Measurements from ENCODE around the gene MMP3. TPM values are rescaled to one million over a fixed set of nuclear protein-coding genes. Genes with fewer than 3 reads are reported as not detected.

MMP3 gene
- total RNA-seq, 1 experiment from 2014 or later, result not detected

DNA sequence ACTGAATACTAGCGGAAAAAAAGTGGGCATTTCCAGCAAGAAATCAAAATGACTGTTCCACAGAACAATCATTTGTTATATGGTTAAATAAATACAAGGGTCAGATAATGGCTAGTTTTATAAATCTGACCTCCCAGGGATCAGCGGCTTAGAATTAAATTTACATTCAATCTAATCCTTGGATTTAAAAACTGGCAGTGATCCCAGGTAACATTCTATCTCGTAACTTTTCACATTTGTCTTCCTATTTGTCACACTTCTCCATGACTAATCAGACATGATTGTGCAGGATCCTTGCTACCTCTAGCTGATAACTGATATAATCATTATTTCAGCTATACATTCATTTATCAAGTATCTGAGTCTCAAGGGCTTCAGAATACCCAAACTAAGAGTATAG is 2.9 kb upstream of the MMP3 start:
- no peak overlapping the region for H2AFZ ChIP-seq (ENCODE audit: low read length)
- H2BK12ac ChIP-seq (ENCODE audit: insufficient read length, low read depth, low read length), result no peak overlapping the region
- Mint-ChIP-seq H3K4me1 (peaks cover 2 to 3% of the 10 kb centered on the region in 2 experiments; a peak in 2 of 4 replicates), H3K4me3 (no peak overlapping the region), H3K27ac (no peak overlapping the region), H3K27me3 (ENCODE audit: low read depth) (no peaks in the 10 kb centered on the region), H3K36me3 (ENCODE audit: insufficient read depth in 1 of 3, low read depth in 3 of 3) (no peaks in the 10 kb centered on the region), H3K9me3 (no peaks in the 10 kb centered on the region)
- H2BK5ac ChIP-seq (ENCODE audit: insufficient read length, low read length), result no peak overlapping the region
- no peak overlapping the region for H3K18ac ChIP-seq (ENCODE audit: insufficient read length, low read depth, low read length)
- no peaks in the 10 kb centered on the region for H3K27me3 ChIP-seq (ENCODE audit: insufficient read depth, low read length)
- no peaks in the 10 kb centered on the region for H3K9me3 ChIP-seq (ENCODE audit: control insufficient read depth, low read depth, low read length)
- no peak overlapping the region for H3K14ac ChIP-seq (ENCODE audit: insufficient read depth, low read length)
- no peak overlapping the region for H2BK20ac ChIP-seq (ENCODE audit: low read depth, low read length, poor library complexity, severe bottlenecking)
- H3K56ac ChIP-seq (ENCODE audit: insufficient read length, low read depth, low read length), result no peak overlapping the region
- no peaks in the 10 kb centered on the region for H3K79me2 ChIP-seq (ENCODE audit: insufficient read depth, low read length)
- H2BK120ac ChIP-seq (ENCODE audit: low read depth, low read length, poor library complexity, severe bottlenecking), result no peak overlapping the region
- no peak overlapping the region for H3K4ac ChIP-seq (ENCODE audit: low read depth, low read length)
- H3K23ac ChIP-seq (ENCODE audit: insufficient read length, low read depth, low read length), result no peak overlapping the region
- no peak overlapping the region for H3K27ac ChIP-seq (ENCODE audit: insufficient read length, low read depth, low read length)
- H3K4me1 ChIP-seq (ENCODE audit: insufficient read depth, low read length), result no peaks in the 10 kb centered on the region; the same call in 1 of the 2 replicates
- no peak for DNase-seq
- no peaks in the 10 kb centered on the region for H4K20me1 ChIP-seq (ENCODE audit: control insufficient read depth, insufficient read depth, insufficient read length)
- H4K5ac ChIP-seq (ENCODE audit: insufficient read length, low read depth, low read length), result no peak overlapping the region
- WGBS (ENCODE audit: extremely low coverage, insufficient read length, low lambda C conversion rate), result no CpG with 5 or more reads among the region's 3 CpGs
- H4K8ac ChIP-seq (replicated peaks; ENCODE audit: insufficient read length, low read depth, low read length), result no peak overlapping the region
- H4K91ac ChIP-seq (ENCODE audit: insufficient read length, low read depth, low read length), result no peak overlapping the region
- H3K23me2 ChIP-seq (ENCODE audit: insufficient read length, low read depth, low read length, poor library complexity, severe bottlenecking), result no peaks in the 10 kb centered on the region
- H3K9ac ChIP-seq (ENCODE audit: extremely low read depth, insufficient read length, low read length), result no peak overlapping the region
- no peak overlapping the region for H2BK15ac ChIP-seq (ENCODE audit: low read depth, low read length)
- H3T11ph ChIP-seq (ENCODE audit: low read length), result no peak overlapping the region
- H3K4me2 ChIP-seq (ENCODE audit: insufficient read depth, insufficient read length, low read length), result no peak overlapping the region
- TF ChIP-seq, protein P1, sequence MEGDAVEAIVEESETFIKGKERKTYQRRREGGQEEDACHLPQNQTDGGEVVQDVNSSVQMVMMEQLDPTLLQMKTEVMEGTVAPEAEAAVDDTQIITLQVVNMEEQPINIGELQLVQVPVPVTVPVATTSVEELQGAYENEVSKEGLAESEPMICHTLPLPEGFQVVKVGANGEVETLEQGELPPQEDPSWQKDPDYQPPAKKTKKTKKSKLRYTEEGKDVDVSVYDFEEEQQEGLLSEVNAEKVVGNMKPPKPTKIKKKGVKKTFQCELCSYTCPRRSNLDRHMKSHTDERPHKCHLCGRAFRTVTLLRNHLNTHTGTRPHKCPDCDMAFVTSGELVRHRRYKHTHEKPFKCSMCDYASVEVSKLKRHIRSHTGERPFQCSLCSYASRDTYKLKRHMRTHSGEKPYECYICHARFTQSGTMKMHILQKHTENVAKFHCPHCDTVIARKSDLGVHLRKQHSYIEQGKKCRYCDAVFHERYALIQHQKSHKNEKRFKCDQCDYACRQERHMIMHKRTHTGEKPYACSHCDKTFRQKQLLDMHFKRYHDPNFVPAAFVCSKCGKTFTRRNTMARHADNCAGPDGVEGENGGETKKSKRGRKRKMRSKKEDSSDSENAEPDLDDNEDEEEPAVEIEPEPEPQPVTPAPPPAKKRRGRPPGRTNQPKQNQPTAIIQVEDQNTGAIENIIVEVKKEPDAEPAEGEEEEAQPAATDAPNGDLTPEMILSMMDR (conservative IDR thresholded peaks at IDR 0.05), result no peak
- H3K79me1 ChIP-seq (ENCODE audit: insufficient read depth, low read depth, low read length, poor library complexity, severe bottlenecking), result no peaks in the 10 kb centered on the region
- H2AK5ac ChIP-seq (ENCODE audit: insufficient read length, low read length), result no peak overlapping the region
